ENCODE measurements around the gene FAAP20.

DNA sequence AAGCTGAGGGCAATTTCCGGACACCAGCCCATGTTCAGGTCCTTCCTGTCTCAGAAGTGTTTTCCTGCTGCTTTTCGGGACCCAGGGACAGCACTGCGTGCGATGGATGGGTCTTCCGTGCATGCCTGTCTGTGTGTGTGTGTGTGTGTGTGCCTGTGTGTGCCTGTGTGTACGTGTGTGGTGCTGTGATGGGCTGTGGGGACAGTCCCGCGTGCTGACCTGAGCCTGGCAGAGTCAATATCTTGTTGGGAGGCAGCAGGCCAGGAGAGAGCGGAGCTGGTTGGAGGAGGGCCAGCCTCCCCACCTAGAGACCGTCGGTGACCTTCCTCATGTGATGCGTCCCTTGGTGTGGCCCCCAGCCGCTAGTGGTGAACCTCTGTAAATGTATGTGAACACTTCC lies 47.2 kb upstream of the FAAP20 start:
- TF ChIP-seq, protein P1, sequence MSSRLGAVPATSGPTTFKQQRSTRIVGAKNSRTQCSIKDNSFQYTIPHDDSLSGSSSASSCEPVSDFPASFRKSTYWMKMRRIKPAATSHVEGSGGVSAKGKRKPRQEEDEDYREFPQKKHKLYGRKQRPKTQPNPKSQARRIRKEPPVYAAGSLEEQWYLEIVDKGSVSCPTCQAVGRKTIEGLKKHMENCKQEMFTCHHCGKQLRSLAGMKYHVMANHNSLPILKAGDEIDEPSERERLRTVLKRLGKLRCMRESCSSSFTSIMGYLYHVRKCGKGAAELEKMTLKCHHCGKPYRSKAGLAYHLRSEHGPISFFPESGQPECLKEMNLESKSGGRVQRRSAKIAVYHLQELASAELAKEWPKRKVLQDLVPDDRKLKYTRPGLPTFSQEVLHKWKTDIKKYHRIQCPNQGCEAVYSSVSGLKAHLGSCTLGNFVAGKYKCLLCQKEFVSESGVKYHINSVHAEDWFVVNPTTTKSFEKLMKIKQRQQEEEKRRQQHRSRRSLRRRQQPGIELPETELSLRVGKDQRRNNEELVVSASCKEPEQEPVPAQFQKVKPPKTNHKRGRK (tag; IDR thresholded peaks at IDR 0.05): no peak
- TF ChIP-seq ID3 (CRISPR knock-in tag; IDR thresholded peaks at IDR 0.05): no peak
- no peak for TF ChIP-seq ID3 (tag; IDR thresholded peaks at IDR 0.05)
